ENCODE data around the gene SEMA4B.

Gene SEMA4B

DNA sequence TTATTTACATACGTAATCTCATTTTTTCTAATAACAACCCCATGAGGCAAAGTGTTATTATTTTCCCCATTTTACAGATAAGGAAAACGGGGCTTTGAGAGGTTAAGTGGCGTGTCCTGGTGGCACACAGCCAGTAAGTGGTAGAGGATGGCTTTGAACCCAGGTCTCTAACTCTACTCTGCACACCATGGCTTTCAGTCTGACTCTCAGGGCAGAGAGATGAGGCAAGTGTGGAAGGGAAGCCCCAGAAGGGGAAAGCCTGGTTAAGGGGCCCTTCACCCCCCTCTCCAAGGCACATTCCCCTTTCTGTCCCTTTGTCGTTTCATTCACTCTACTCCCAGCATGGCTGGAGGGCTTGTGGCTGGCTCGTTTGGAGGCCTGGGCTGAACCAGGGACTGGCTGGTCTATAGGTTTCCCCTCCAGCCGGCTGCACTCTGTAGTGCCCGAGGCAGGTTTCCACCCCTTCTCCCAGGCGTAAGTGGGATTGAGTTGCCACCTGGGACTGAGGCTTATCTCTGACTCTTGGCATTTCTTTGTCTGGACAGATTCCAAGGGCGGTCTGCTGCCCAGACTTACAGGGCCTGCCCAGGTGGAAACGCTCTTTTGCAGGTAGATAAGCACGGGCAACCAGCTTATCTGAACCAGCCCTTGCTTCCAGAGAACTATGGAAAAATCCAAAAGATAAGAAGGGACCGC is 12.1 kb downstream of the SEMA4B start:
- Histone ChIP-seq H3K4me2 (ENCODE audit: low read length) (peak overlapping the region; percentile 12; the same call in 1 of the 2 replicates), H3K4me1 (ENCODE audit: control insufficient read depth, low read length) (peaks cover 38% of the 10 kb centered on the region)

DNA sequence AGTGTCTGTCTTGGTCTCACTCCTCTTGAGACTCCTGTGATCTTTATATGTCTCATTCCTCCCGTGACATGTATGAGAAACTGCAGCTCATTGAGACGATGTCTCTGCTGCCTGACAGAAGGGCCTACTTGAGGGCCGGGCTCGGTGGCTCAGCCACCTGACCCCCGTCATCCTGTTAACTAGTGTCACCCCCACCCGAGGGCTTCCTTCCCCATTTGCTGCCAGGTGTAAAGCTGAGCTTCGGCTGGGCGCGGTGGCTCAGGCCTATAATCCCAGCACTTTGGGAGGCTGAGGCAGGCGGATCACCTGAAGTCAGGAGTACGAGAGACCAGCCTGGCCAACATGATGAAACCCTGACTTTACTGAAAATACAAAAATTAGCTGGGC is 12.7 kb downstream of the SEMA4B start:
- H3K4me2 ChIP-seq (ENCODE audit: low read length): peak overlapping the region; percentile 12; the same call in 1 of the 2 replicates

More for the DNA sequence above, 12.1 kb downstream of the SEMA4B start:
- no peaks in the 10 kb centered on the region for H3K79me2 ChIP-seq (ENCODE audit: control insufficient read depth, low read length)
- H3K27ac ChIP-seq (ENCODE audit: low read depth, low read length): no peak overlapping the region
- H3F3A ChIP-seq (ENCODE audit: control insufficient read depth, insufficient read depth): no peaks in the 10 kb centered on the region; the same call in 1 of the 2 replicates
- no peaks in the 10 kb centered on the region for H3K27me3 ChIP-seq (ENCODE audit: control insufficient read depth, low read length)
- H4K20me1 ChIP-seq (ENCODE audit: control insufficient read depth, insufficient read depth, low read depth, low read length): no peaks in the 10 kb centered on the region
- TF ChIP-seq, protein P1, sequence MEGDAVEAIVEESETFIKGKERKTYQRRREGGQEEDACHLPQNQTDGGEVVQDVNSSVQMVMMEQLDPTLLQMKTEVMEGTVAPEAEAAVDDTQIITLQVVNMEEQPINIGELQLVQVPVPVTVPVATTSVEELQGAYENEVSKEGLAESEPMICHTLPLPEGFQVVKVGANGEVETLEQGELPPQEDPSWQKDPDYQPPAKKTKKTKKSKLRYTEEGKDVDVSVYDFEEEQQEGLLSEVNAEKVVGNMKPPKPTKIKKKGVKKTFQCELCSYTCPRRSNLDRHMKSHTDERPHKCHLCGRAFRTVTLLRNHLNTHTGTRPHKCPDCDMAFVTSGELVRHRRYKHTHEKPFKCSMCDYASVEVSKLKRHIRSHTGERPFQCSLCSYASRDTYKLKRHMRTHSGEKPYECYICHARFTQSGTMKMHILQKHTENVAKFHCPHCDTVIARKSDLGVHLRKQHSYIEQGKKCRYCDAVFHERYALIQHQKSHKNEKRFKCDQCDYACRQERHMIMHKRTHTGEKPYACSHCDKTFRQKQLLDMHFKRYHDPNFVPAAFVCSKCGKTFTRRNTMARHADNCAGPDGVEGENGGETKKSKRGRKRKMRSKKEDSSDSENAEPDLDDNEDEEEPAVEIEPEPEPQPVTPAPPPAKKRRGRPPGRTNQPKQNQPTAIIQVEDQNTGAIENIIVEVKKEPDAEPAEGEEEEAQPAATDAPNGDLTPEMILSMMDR (IDR thresholded peaks at IDR 0.05; ENCODE audit: low read depth, low read length, poor library complexity, severe bottlenecking): no peak
- no peak for TF ChIP-seq EZH2phosphoT487 (IDR thresholded peaks at IDR 0.05; ENCODE audit: borderline replicate concordance, low read length)
- H3K36me3 ChIP-seq (ENCODE audit: control insufficient read depth, low read length): no peaks in the 10 kb centered on the region
- no peaks in the 10 kb centered on the region for H3K9me3 ChIP-seq (ENCODE audit: control insufficient read depth, insufficient read depth, low read length)
- no peak overlapping the region for H3K4me3 ChIP-seq (ENCODE audit: low read length)
- no peaks in the 10 kb centered on the region for H3K9me2 ChIP-seq (replicated peaks; ENCODE audit: control insufficient read depth, low read length)

DNA sequence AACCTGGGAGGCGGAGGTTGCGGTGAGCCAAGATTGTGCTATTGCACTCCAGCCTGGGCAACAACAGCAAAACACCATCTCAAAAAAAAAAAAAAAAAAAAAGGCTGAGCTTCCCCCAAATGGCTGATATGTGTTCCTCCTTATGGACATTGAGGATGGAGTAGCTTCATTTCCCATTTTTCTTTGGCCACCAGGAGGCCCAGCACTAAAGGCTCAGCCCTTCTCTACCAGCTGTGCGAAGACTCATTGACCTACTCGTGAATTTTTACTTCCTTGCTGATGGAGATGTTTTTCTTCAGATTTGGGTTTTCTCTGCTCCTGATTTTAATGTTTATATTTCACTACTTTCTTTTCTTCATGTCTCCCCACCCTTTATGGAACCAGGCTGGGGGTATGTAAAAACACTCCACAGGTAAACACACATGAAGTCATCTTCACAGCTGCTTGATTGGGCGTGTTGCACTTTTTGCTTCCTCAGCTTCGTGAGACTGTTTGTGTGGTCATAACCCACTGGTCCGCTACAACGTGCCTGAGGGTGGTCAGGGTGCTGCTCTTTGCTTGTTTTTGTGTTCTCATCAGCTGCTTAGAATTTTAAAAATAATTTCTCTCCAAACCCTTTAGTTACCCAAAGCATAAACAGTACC is 13.5 kb downstream of the SEMA4B start:
- Histone ChIP-seq H3K27ac (ENCODE audit: low read depth, low read length) (peak overlapping the region; percentile 2; the same call in 1 of the 2 replicates), H3K4me1 (ENCODE audit: control insufficient read depth, low read length) (peaks cover 46% of the 10 kb centered on the region)
- no peak for TF ChIP-seq EZH2phosphoT487 (IDR thresholded peaks at IDR 0.05; ENCODE audit: borderline replicate concordance, low read length)
- TF ChIP-seq, protein P1 (IDR thresholded peaks at IDR 0.05; ENCODE audit: low read depth, low read length, poor library complexity, severe bottlenecking): no peak

More for the DNA sequence above, 12.7 kb downstream of the SEMA4B start:
- H4K20me1 ChIP-seq (ENCODE audit: control insufficient read depth, insufficient read depth, low read depth, low read length): no peaks in the 10 kb centered on the region
- no peak overlapping the region for H3K27ac ChIP-seq (ENCODE audit: low read depth, low read length)
- H3K36me3 ChIP-seq (ENCODE audit: control insufficient read depth, low read length): no peaks in the 10 kb centered on the region
- H3K4me1 ChIP-seq (ENCODE audit: control insufficient read depth, low read length): peaks cover 38% of the 10 kb centered on the region
- no peaks in the 10 kb centered on the region for H3K9me3 ChIP-seq (ENCODE audit: control insufficient read depth, insufficient read depth, low read length)
- H3K27me3 ChIP-seq (ENCODE audit: control insufficient read depth, low read length): no peaks in the 10 kb centered on the region
- TF ChIP-seq, protein P1 (IDR thresholded peaks at IDR 0.05; ENCODE audit: low read depth, low read length, poor library complexity, severe bottlenecking): no peak
- no peak for TF ChIP-seq EZH2phosphoT487 (IDR thresholded peaks at IDR 0.05; ENCODE audit: borderline replicate concordance, low read length)
- H3K4me3 ChIP-seq (ENCODE audit: low read length): no peak overlapping the region
- no peaks in the 10 kb centered on the region for H3K79me2 ChIP-seq (ENCODE audit: control insufficient read depth, low read length)
- H3F3A ChIP-seq (ENCODE audit: control insufficient read depth, insufficient read depth): no peaks in the 10 kb centered on the region; the same call in 1 of the 2 replicates
- H3K9me2 ChIP-seq (replicated peaks; ENCODE audit: control insufficient read depth, low read length): no peaks in the 10 kb centered on the region

More for the DNA sequence above, 13.5 kb downstream of the SEMA4B start:
- H3K9me3 ChIP-seq (ENCODE audit: control insufficient read depth, insufficient read depth, low read length): no peaks in the 10 kb centered on the region
- H3K9me2 ChIP-seq (replicated peaks; ENCODE audit: control insufficient read depth, low read length): no peaks in the 10 kb centered on the region
- peak overlapping the region; percentile 0; the same call in 1 of the 2 replicates for H3K4me2 ChIP-seq (ENCODE audit: low read length)
- H4K20me1 ChIP-seq (ENCODE audit: control insufficient read depth, insufficient read depth, low read depth, low read length): no peaks in the 10 kb centered on the region
- no peaks in the 10 kb centered on the region; the same call in 1 of the 2 replicates for H3F3A ChIP-seq (ENCODE audit: control insufficient read depth, insufficient read depth)
- H3K79me2 ChIP-seq (ENCODE audit: control insufficient read depth, low read length): no peaks in the 10 kb centered on the region
- no peaks in the 10 kb centered on the region for H3K27me3 ChIP-seq (ENCODE audit: control insufficient read depth, low read length)
- no peaks in the 10 kb centered on the region for H3K36me3 ChIP-seq (ENCODE audit: control insufficient read depth, low read length)
- no peak overlapping the region for H3K4me3 ChIP-seq (ENCODE audit: low read length)
